Progenitor cell of endocrine pancreas (in vitro differentiated cells): ENCODE results near the gene PGAP6. TPM values are rescaled to one million over a fixed set of nuclear protein-coding genes. Genes with fewer than 3 reads are reported as not detected.
A peak's percentile ranks its signal among the peaks of the same experiment; 100 is the strongest.

ENCODE experiments used
- DNase-seq: peaks from one replicate; pipeline ENCODE4 v3.0.0; 2021; ENCODE audit warnings: low spot score; ENCODE audit not compliant: unreplicated experiment
- H3K27ac Mint-ChIP-seq: 2 replicates; pipeline ENCODE4 v1.8.0; 2021; ENCODE audit warnings: mild to moderate bottlenecking, moderate library complexity, mixed read lengths
- H3K27me3 Mint-ChIP-seq: 2 replicates; pipeline ENCODE4 v1.8.0; 2021; ENCODE audit warnings: mixed read lengths
- H3K36me3 Mint-ChIP-seq: 2 replicates; pipeline ENCODE4 v1.8.0; 2022; ENCODE audit warnings: mixed read lengths; ENCODE audit not compliant: insufficient read depth
- H3K4me1 Mint-ChIP-seq: 2 replicates; pipeline ENCODE4 v1.8.0; 2021; ENCODE audit warnings: low read depth, mixed read lengths
- H3K4me3 Mint-ChIP-seq: 2 replicates; pipeline ENCODE4 v1.8.0; 2021; ENCODE audit warnings: low read depth, mild to moderate bottlenecking, moderate library complexity, mixed read lengths
- H3K9me3 Mint-ChIP-seq: 2 replicates; pipeline ENCODE4 v1.8.0; 2021; ENCODE audit warnings: low read depth, mixed read lengths
- long read RNA-seq: library from polyadenylated mRNA; unstranded; transcript quantifications from one replicate; pipeline ENCODE4 v2.0.0, GENCODE V29; 2020
- total RNA-seq: library from RNA; stranded (reverse); gene quantifications from 2 replicates; pipeline ENCODE4 v1.2.1, GENCODE V29; 2021
- TF ChIP-seq, protein P1 (sequence below): fragments of 200-600 bp; sonication (generic); IDR thresholded peaks from one replicate; pipeline ENCODE4 v1.5.0; 2021; ENCODE audit warnings: antibody characterized with exemption, mild to moderate bottlenecking; ENCODE audit not compliant: unreplicated experiment

PGAP6 gene, protein sequence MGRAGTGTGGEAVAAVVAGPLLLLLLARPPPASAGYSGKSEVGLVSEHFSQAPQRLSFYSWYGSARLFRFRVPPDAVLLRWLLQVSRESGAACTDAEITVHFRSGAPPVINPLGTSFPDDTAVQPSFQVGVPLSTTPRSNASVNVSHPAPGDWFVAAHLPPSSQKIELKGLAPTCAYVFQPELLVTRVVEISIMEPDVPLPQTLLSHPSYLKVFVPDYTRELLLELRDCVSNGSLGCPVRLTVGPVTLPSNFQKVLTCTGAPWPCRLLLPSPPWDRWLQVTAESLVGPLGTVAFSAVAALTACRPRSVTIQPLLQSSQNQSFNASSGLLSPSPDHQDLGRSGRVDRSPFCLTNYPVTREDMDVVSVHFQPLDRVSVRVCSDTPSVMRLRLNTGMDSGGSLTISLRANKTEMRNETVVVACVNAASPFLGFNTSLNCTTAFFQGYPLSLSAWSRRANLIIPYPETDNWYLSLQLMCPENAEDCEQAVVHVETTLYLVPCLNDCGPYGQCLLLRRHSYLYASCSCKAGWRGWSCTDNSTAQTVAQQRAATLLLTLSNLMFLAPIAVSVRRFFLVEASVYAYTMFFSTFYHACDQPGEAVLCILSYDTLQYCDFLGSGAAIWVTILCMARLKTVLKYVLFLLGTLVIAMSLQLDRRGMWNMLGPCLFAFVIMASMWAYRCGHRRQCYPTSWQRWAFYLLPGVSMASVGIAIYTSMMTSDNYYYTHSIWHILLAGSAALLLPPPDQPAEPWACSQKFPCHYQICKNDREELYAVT
- total RNA-seq: 92.7 and 92.9 TPM in 2 replicates
- long read RNA-seq, partial matches to known transcripts: 7 of 10 reads
- long read RNA-seq, other reads (novel, unspliced or antisense): 3 of 10 reads

DNA sequence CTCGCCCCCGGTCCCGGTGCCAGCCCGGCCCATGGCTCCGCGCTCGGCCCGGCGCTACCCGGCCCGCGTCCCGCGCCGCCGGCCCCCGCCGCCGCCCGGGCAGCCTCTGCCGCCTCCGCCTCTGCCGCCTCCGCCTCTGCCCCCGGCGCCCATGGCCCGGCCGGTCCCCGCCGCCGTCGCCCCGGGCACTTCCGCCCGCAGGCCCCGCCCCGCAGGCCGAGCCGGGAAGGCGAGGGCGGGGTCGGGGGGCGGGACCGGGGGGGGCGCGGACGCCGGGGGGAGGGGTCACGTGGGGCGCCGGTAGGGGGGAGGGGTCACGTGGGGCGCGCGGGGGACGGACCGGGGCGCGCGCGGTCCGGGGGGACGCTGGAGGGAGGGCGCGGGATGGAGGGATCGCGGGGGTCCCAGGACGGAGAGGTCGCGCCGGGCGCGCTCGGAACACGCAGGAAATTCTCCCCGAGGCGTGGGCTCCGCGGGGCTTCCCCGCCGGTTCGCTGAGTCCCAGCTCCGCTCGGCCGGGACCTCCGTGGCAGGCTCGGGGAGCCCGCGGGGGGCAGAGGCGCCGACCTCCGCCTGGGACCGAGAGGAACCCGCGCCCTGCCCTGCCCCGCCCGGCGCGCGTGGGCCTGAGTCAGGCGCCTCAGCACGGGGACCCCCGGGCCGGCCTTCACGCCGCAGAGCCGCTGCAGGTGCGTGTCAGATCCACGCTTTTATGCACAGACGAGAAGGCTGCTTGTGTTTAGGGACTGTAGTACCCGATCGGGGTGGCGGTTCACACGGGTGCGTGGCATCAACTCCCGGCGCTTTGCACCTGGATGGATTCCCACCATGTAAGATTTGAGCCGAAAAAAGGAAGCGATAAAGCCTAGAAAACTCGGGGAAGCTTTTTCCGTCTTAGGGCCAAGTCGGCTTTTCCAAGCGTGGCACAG lies at the start of gene PGAP6:
TSS of gene PGAP6 (minus strand) at position 190 of the 929 bp plus-strand sequence. CDS start at position 33, 157 bp downstream.
- H3K9me3 Mint-ChIP-seq: no peaks in the 10 kb centered on the region
- H3K27ac Mint-ChIP-seq: peak within 1 kb of the TSS; percentile 92
- peak within 1 kb of the TSS; percentile 84 for H3K4me3 Mint-ChIP-seq
- H3K27me3 Mint-ChIP-seq: no peaks in the 10 kb centered on the region
- H3K4me1 Mint-ChIP-seq: peaks cover 29% of the 10 kb centered on the region
- no peaks in the 10 kb centered on the region for H3K36me3 Mint-ChIP-seq
- TF ChIP-seq, protein P1, sequence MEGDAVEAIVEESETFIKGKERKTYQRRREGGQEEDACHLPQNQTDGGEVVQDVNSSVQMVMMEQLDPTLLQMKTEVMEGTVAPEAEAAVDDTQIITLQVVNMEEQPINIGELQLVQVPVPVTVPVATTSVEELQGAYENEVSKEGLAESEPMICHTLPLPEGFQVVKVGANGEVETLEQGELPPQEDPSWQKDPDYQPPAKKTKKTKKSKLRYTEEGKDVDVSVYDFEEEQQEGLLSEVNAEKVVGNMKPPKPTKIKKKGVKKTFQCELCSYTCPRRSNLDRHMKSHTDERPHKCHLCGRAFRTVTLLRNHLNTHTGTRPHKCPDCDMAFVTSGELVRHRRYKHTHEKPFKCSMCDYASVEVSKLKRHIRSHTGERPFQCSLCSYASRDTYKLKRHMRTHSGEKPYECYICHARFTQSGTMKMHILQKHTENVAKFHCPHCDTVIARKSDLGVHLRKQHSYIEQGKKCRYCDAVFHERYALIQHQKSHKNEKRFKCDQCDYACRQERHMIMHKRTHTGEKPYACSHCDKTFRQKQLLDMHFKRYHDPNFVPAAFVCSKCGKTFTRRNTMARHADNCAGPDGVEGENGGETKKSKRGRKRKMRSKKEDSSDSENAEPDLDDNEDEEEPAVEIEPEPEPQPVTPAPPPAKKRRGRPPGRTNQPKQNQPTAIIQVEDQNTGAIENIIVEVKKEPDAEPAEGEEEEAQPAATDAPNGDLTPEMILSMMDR: no peak
- no peak for DNase-seq

DNA sequence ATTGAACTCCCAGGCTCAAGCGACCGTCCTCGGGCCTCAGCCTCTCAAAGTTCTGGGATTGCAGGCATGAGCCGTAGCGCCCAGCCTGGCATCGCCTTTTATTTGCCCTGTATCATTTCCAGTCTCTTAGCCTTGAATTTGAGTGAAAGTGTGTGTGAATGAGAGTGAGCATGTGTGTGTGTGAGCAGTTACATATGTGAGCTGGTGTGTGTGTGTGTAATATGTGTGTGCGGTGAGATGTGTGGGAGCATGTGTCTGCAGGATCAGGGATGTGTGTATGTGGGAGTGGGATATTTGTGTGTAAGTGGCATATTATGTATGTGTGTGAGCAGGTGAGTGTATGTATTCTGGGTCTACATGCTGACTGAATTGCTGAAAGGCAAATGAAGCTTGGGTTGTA lies 49.1 kb upstream of the PGAP6 start:
- TF ChIP-seq, protein P1: no peak
- no peaks in the 10 kb centered on the region for H3K27me3 Mint-ChIP-seq
- peaks cover 21% of the 10 kb centered on the region for H3K4me1 Mint-ChIP-seq
- no peak for DNase-seq
- H3K9me3 Mint-ChIP-seq: no peaks in the 10 kb centered on the region
- H3K36me3 Mint-ChIP-seq: peaks cover 16% of the 10 kb centered on the region
- H3K27ac Mint-ChIP-seq: no peak overlapping the region
- H3K4me3 Mint-ChIP-seq: no peak overlapping the region

DNA sequence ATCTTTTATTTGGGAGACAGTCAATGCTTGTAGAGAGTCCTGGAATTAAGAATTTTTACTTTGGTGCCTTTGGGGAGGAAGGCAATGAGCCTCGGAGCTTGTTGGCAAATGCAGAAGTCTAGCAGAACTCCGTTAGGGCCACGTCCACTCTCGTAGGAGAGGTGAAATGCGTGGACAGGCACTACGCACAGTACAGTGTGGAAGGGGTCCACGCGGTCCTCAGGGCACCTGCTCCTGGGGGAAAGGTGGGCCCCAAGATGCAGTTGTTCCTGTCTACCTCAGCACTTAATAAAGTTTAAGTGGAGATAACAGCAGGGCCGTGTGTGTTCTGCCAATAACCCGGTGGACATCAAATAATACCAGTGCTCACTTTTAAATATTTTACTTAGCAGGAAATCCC lies 45.5 kb upstream of the PGAP6 start:
- Mint-ChIP-seq H3K9me3 (no peaks in the 10 kb centered on the region), H3K4me1 (peaks cover 23% of the 10 kb centered on the region), H3K36me3 (peaks cover 9% of the 10 kb centered on the region), H3K4me3 (peak overlapping the region; percentile 87), H3K27ac (peak overlapping the region; percentile 44), H3K27me3 (peaks cover 15% of the 10 kb centered on the region)
- TF ChIP-seq, protein P1: no peak
- DNase-seq: no peak

DNA sequence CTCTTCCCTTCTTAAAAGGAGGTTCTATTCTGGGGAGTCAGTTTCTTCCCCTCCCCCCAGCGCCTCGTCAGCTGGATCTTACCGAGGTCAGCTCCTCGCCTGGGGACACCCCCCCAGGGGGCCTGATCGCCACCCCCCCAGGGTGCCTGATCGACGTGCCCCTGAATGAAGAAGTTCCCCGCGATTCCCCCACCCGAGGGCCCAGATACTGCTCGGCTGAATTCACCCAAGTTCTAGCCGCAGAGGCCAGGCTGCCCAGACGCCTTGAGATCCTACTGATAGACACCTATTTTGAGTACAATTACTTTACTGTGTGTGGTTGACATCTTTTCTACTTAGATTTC lies 45.1 kb upstream of the PGAP6 start:
- peaks cover 23% of the 10 kb centered on the region for H3K4me1 Mint-ChIP-seq
- peak overlapping the region; percentile 87 for H3K4me3 Mint-ChIP-seq
- TF ChIP-seq, protein P1: no peak
- peak overlapping the region; percentile 44 for H3K27ac Mint-ChIP-seq
- no peaks in the 10 kb centered on the region for H3K9me3 Mint-ChIP-seq
- no peak for DNase-seq
- H3K36me3 Mint-ChIP-seq: peaks cover 9% of the 10 kb centered on the region
- H3K27me3 Mint-ChIP-seq: peaks cover 15% of the 10 kb centered on the region
